CD4-positive, alpha-beta T cell treated with Interleukin-6 at 100 ng/mL for 8 hours (primary cell): Measurements from ENCODE around the gene OAF.

Experiments used
- DNase-seq: peaks from one replicate; pipeline ENCODE4 v3.0.0-alpha.2; 2020; ENCODE audit warnings: mixed read lengths, low spot score

The OAF gene

DNA sequence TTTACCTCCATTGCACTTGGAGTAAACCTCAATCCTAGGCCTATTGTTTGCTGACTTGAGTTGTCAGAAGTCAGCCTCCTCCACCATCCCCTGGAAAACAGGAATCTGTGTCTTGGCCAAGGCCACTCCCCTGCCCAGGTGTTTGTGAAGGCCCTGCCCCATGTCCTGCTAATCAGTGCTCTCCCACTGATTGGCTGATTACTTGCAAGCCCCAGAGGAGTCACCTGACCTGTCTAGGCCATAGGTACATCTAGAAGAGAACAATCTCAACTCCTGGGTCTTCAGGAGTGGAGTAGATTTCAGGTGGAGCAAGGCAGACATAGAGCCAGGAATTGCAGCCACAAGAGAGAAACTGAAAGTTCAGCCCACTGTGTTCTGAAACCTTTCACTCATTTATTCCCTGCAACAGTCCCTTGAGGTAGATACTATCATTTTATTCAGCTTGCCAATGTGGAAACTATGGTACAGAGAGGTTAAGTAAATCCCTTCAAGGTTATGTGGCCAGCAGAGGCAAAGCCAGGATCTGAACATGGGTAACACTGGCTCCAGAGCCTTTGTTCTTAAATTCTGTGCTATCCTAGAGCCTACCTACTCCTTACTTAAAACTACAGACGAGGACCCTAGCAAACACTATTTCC lies 10.4 kb downstream of the OAF start:
- no peak for DNase-seq

DNA sequence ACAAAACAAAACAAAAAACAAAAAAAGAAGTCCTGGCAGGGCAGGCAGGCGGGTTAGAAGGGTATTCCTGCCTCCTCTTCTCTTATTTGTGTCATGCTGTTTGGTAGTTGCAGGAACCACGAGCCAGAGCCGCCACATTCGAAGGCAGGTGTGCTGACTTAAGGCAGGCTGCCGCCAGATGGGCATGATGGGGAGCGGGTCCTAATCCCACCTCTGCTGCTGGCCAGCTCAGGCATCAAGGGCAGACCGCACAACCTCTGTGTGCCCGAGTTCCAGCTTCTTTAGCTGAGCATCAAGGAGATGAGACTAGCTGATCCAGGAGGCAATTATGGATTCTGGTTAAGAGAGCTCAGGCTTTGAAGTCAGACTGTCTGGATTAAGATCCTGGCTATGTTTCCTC lies 12.1 kb downstream of the OAF start:
- DNase-seq = no peak

DNA sequence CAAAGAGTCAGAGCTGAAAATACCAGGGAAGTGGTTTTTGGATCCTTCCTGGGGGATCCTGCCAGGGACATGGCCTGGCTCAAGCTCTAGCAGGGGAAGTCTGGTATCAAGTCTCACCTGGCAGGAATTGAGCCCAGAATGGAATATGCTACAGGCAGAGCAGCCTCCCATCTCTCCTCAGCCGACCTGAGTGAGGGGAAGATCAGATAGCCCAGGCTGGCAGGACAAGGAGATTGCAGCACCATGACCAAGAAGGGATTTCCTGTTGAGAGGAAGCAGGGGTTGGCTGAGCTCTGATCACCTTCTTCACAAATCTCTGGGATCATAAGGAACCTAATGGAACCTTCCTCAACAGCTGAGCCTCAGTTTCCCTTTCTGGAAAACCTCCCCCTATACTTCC lies 13.0 kb downstream of the OAF start:
- DNase-seq = no peak

DNA sequence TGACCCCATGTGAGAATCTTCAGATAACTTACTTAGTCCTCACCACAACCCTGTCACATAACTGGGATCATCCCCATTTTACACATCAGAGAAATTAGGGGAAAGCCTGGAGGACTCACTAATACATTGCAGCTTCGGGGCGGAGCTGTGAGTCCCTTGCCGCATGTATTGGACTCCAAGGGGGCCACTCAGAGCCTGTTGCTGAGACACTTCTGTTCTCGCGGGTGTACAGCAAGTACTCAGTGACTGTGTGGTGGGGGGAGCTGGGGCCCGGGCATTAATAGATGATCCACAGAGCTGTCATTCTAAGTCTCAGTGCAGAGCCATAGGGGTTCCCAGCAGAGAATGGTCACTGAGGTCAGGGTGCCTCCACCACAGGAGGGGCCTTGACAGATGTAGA lies 13.5 kb downstream of the OAF start:
- no peak for DNase-seq

DNA sequence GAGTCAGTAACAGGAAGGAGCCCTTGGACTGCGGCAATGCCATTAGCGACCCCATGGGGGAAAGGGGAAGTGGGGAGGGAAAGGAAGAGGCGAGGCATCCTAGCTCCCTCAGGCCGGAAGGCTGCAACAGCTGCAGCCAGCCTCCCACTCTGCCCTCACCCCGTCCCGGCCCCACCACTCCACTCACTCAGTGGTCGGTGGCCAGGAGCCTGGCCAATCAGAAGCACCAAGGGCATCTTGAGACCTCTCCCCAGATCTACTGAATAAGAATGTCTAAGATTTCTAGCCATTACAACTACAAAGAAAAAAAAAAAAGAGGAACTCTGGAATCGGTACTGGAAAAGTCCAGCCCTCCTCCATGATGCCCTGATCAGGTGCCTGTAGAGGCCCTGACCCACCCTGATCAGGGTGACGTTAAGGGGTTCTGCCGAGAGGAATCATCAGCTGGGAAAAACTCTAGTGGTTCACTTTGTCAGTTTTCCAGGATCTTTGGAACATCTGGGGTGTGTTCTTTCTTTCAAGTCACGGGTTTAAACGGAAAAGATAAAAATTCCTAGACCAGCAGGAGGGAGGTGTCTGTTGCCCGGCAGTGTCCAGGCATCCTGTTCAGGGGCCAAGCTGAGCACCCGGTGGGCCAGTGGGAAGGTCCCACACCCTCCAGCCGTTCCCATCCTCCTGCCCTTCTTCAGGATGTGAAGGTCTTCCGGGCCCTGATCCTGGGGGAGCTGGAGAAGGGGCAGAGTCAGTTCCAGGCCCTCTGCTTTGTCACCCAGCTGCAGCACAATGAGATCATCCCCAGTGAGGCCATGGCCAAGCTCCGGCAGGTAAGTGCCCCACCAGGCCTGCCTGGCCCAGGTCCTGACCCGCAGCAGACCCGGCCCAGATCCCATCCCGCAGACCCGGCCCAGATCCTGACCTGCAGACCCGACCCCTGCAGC lies 14.4 kb downstream of the OAF start:
- DNase-seq = no peak

DNA sequence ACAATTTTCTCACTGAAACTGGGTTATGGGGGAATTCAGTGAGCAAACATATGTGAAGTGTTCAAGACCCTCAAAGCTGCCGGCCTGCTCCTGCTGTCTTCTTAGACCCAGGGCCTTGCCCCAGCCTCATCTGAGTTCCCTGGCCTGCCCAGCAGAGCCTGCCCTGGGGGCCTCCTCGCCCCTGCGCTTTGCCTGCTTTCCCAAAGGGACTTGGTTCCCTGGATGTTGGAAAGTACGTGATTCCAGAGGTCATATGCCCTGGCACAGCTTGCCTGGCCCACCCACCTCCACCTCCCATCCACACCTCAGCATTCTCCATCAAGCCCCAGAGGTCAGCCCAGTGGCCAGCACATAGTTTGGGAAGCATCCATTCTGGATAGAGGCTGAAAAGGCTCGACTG lies 15.4 kb downstream of the OAF start:
- no peak for DNase-seq

DNA sequence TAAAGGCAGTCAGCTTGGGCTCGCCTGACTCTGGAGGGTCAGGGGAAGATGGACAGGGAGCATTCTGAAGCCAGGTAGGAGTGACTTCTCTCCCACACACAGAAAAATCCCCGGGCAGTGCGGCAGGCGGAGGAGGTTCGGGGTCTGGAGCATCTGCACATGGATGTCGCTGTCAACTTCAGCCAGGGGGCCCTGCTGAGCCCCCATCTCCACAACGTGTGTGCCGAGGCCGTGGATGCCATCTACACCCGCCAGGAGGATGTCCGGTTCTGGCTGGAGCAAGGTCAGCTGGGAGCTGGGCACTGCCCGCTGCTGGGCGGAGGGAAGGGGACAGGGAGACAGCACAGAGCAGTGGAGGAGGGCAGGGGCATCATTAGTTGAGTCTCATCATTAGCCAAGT lies 15.9 kb downstream of the OAF start:
- no peak for DNase-seq

DNA sequence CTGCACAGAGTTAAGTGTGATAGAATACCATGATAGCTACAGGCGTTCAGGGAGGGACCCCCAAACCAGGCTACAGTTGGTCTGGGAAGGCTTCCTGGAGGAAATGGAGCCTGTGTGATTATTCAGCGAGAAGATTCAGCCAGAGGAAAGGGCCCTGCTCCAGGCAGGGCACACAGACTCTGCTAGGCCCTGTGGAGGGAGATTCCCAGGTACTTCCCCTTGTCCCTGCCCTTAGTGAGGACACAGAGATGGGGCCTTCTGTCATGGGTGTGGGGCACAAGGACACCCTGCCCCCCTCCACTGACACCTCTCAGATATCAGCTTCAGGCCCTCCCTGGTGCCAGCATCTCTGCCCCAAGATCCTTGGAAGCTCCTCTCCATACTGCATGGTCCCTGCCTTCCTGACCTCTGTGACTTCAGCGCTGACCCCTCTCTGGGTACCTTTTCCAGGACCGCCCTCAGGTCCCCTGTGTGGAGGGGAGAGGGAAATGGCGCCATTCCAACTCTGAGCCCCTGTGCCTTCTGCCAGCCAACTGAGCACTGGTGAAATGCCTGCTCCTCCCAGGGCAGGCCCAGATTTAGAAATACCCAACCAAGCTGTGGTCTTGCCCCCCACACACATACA lies 16.5 kb downstream of the OAF start:
- DNase-seq = no peak

DNA sequence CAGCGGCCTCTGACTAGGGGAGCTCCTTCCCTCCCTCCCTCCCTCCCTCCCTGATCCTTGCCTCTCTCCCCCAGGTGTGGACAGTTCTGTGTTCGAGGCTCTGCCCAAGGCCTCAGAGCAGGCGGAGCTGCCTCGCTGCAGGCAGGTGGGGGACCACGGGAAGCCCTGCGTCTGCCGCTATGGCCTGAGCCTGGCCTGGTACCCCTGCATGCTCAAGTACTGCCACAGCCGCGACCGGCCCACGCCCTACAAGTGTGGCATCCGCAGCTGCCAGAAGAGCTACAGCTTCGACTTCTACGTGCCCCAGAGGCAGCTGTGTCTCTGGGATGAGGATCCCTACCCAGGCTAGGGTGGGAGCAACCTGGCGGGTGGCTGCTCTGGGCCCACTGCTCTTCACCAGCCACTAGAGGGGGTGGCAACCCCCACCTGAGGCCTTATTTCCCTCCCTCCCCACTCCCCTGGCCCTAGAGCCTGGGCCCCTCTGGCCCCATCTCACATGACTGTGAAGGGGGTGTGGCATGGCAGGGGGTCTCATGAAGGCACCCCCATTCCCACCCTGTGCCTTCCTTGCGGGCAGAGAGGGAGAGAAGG lies 18.1 kb downstream of the OAF start:
- DNase-seq = no peak

DNA sequence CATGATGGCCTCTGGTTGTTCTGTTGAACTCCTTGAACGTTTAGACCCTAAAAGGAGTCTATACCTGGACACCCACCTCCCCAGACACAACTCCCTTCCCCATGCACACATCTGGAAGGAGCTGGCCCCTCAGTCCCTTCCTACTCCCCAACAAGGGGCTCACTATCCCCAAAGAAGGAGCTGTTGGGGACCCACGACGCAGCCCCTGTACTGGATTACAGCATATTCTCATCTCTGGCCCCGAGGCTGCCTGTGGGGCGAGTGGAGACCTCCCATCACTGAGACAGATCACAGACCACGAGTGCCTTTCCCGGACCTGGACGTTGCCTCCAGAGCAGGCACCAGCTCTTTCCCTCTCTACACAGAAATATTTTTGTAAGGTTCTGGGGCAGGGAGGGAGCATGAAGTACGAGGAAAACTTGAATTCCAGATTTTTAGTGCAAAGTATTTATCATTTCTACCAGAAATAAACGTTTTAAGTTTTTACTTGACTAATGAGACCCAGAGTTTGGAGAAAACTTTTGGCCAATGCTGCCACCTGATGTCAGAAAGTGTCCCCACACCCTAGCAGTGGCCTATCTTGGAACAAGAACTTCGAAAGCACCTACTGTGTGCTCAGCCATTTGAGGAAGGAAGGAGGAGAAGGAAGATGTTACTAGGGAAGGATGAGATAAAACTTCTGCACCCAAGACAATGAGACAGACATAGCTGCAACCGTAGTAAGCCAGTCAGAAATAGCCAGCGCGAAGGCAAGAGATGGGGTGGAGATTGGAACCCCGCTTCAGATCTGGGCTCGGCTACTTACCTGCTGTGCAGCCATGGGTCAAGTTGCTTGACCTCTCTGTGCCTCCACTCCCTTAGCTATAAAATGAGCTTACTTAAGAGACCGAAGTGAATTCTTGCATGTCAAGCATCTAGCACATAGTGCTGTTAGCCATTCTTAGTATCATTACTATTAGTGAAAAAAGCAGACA lies 18.9 kb downstream of the OAF start:
- DNase-seq = no peak

DNA sequence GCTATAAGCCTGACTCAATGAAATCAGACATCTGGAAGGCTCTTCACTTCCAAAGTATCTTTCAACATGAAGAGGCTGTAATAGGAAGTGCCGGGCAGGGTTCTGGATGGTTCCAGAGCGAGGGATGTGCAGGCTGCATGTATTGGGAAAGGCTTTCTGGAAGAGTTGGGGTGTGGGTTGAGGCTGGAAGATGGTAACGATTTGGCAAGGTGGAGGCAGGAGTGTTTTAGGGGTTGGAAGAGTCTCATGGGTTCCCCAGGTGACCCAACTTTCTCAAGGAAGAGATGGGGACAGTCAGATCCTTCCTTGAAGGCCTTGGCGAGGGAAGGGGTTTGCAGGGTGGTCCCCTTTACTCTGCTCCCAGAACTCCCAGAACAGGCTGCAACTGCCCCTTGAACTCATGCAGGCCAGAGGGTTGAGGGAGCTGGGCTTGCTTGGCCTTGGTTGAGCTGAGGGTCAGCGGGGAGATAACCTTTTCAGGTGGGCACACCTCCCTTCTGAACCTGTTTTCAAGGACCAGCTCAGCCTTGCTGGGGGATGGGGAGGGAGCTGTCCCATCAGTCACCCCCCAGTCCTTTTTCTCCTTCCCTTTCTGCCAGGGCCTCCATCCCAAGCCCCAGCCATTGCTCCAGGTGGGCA lies 19.7 kb downstream of the OAF start:
- DNase-seq = no peak

DNA sequence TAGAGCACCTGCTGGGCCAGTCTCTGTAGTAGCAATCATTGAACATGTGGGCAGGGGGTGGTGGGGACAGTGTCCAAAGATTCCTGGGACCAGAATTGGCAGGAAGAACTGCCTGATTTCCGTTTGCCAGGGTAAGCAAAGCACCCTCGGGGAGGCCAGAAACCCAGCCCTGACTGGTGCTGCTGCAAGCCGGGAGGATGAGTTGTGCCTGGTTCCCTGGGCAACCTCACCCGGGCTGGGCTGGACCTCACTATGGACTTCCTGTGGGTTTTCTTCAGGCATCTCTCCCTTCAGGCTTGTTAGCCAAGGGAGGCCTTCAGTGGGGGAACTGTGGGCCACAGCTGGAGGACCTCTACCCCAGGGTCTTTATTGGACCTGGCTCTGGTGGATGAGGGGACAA lies 21.1 kb downstream of the OAF start:
- DNase-seq = no peak

DNA sequence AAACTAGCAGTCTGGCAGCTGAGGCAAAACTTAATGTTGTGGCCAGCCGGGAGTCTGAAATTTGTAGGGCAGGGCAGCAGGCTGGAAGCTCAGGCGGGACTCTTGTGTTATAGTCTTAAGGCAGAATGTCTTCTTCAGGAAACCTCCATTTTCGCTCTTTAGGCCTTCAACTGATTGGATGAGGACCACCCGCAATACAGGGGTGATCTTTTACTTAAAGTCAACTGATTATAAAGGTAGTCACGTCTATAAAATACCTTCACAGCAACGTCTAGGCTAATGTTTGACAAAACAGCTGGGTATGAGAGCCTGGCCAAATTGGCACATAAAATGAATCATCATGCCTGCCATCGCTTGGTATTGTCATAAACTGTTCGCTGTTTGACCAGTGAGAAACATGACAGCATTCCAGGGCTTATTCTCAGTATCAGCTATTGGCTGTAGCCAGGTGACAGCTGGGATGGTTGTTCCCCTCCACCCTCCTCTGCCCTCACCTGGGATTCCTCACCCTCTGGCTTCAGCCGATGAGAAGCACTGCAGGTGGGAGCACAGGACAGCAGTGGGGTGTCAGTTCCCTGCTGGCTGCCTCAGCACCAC lies 22.5 kb downstream of the OAF start:
- no peak for DNase-seq

DNA sequence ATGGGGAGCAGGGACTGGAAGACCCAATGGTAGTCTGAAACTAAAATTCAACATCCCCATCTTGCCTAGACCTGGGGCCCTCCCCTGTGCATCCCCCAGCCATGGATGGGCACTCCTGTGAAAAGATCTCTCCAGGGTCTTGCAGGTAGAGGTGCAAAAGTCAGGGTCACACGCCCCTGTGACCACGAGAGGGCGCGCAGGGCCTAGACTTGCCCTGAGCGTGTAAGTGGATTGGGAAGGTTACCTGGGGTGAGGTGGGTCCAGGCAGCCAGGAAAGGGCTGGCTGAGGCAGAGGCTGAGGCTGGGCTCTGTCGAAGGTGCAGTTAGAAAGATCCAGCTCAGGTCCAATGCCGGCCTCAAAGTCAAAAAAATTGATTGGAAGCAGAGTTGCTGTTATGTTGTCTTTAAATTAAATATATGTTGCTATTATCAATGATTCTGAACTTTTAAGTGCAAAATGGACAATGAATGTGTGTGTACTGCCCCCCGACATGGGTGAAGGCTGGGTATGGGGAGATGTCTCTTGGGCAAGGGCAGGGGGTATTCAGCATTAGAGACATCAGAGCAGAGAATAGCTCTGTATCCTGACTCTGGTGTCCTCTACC lies 24.3 kb downstream of the OAF start:
- DNase-seq = peak; percentile 29

DNA sequence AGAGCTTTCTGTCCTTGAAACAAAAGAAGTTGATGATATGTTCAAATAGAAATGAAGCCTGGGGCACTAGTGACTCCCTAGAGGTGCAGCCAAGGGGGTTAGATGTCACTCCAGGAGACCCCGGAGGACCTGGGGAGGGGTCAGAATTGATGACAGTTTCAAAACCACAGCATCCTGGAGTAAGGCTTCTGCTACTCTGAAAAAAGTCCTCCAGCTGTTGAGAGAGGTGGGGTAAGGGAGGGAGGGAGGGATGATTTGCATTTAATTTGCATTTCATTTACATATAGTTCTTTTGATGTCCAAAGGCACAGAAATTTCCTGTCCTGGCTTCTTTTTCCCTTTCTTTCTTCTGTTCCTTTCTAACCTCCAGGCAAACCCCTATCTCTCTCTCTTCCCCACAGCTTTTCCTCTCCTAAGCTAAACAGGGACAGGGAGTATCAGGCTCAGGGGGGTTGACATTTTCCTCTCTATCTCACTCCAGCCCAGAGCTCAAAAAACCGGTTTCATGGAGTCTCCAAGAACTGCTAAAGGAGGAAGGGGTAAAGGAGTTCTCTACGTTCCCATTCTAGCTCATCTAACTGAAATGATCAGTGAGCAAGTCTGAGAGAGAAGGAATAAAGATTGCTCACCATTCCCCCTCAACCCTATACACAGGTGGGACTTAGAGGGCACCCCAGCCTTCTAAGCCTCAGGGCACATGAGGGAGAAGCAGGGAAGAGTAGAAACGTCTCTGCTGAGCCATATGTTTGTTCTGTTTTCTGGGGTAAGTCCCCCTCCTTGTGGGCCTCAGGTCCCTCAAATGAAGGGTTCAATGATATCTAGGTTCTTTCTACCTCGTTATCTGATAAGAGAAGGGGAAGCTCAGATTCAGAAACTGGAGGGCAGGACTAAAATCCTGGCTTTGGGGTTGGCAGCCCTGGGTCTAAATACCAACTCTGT lies 25.6 kb downstream of the OAF start:
- no peak for DNase-seq

DNA sequence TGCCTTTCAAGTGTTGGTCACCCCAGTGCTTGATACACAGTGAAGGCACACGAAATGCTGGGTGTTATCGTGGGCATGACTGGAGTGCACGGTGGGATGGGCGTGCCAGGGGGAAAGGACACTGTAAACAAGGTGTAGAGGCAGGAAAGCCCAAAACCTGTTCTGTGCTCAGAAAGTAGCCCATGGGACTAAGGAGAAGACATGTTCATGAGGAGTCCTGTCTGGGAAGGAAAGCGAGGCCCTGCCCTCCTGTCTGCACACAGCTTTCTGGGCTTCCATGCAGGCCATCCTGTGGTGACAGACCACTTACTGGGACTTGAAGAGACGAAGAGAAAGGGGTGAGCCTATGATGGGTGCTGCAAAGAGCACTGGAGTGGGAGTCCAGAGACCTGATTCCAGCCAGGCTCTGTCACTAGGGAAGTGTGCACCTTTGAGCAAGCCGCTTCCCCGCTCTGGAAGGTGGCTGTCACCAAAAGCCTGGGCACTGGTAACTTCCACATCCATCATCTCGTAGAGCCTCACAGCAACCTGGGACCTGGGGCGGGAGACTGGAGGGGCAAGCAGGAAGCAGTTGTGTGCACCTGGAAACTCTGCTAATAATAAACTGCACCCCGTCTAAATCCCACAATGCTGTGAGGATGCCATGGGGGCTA lies 28.3 kb downstream of the OAF start:
- no peak for DNase-seq

DNA sequence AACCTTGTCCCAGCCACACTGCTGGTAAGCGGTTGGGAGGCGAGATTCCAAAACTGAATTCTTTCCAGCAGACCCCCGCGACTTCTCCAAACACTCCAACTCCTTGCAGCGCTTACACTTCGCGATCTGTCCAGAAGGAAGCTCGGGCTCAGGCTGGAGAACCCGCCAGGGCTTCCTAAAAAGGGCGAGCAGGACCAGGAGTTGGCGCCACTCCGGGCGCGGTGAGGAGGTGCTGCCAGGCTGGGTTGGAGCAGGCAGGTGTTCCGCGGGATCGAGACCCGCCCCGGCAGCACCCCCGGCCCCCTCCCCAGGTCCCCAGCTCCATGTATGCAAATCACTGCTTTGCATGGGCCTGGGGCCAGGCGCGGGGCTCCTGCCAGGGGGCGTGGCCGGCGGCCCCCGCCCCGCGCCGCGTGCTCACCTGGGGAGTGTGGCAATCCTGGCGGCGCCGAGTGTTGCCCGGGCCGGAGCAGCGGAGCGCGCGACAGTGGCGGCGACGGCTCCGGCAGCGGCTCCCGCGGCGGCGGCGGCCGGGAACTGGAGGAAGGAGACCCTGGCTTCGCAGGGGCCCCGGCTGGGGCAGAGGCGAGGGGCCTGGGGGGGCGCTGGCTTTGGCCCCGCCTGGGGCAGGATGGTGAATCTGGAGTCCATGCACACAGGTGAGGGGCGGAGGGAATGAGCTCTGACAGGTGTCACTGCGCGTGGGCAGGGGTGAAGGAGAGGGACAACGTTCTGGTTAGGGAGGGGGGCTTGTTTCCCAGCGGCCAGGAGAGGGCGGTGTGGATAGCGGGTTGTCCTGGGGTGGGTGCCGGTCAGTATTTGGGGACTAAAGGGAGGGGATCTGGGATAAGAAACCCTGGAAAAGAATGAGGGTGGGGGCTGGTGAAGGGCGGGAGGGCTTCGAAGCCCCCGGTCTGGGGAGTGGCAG lies 29.1 kb downstream of the OAF start, which contains the start of gene POU2F3:
TSS of gene POU2F3 (plus strand) at position 428 of the 928 bp plus-strand sequence. CDS start at position 632, 204 bp downstream.
- DNase-seq = no peak
